Coronary artery (tissue), 2 donors: ENCODE measurements around the gene PTPRD.

Experiments
- DNase-seq: peaks from one replicate; pipeline ENCODE4 v3.0.0-alpha.2; 2017; ENCODE audit warnings: low spot score
- H3K27ac ChIP-seq, 2 donors: fragments of 200-600 bp; sonication (generic); one replicate each; pipeline ENCODE4 v1.5.1; 2016 to 2019
- H3K4me3 ChIP-seq: fragments of 200-600 bp; sonication (generic); 2 replicates; pipeline ENCODE4 v1.5.1; 2016; ENCODE audit warnings: mild to moderate bottlenecking, moderate library complexity
- TF ChIP-seq, protein P1 (sequence below): fragments of 200-600 bp; sonication (generic); IDR thresholded peaks from one replicate; pipeline ENCODE4 v1.5.1; 2019; ENCODE audit warnings: antibody characterized with exemption

PTPRD gene

GRCh38 chr9:10094563-10094962 is 518.2 kb downstream of the PTPRD start:
- H3K27ac ChIP-seq, result no peak overlapping the region
- TF ChIP-seq, protein P1, sequence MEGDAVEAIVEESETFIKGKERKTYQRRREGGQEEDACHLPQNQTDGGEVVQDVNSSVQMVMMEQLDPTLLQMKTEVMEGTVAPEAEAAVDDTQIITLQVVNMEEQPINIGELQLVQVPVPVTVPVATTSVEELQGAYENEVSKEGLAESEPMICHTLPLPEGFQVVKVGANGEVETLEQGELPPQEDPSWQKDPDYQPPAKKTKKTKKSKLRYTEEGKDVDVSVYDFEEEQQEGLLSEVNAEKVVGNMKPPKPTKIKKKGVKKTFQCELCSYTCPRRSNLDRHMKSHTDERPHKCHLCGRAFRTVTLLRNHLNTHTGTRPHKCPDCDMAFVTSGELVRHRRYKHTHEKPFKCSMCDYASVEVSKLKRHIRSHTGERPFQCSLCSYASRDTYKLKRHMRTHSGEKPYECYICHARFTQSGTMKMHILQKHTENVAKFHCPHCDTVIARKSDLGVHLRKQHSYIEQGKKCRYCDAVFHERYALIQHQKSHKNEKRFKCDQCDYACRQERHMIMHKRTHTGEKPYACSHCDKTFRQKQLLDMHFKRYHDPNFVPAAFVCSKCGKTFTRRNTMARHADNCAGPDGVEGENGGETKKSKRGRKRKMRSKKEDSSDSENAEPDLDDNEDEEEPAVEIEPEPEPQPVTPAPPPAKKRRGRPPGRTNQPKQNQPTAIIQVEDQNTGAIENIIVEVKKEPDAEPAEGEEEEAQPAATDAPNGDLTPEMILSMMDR, result no peak
- H3K4me3 ChIP-seq, result no peak overlapping the region
- DNase-seq, result no peak

DNA sequence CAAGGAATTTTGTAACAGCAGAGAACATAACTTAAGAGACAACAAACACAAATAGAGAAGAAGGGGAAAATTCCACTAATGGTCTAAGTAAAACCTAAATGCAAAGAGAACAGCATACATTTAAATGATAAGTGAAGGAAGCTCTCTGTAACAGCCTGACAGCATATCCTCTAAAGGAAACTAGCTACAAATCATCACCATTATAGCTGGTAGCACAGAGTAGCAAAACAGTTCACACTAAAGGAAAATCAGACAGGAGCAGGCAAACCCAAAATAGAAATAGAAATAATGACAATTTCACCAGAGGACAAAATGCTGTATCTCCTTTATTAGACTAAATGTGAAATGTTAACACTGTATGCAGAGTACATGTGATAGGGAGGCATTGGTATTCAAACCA is 532.8 kb downstream of the PTPRD start:
- TF ChIP-seq, protein P1, result no peak
- no peak for DNase-seq
- Histone ChIP-seq H3K27ac (no peak overlapping the region), H3K4me3 (no peak overlapping the region)

- Histone ChIP-seq H3K4me3 (no peak overlapping the region), H3K27ac (no peak overlapping the region)
- DNase-seq, result no peak
- TF ChIP-seq, protein P1, result no peak
Observed at GRCh38 chr9:10079284-10079964, 533.4 kb downstream of the PTPRD start.

- H3K4me3 ChIP-seq, result no peak overlapping the region
- DNase-seq, result no peak
- no peak overlapping the region for H3K27ac ChIP-seq
- TF ChIP-seq, protein P1, result no peak
Observed at GRCh38 chr9:10071579-10071978, 541.2 kb downstream of the PTPRD start.

- H3K27ac ChIP-seq, result no peak overlapping the region
- no peak overlapping the region for H3K4me3 ChIP-seq
- DNase-seq, result no peak
- TF ChIP-seq, protein P1, result no peak
Observed at GRCh38 chr9:10062629-10063395, 550.0 kb downstream of the PTPRD start.

DNA sequence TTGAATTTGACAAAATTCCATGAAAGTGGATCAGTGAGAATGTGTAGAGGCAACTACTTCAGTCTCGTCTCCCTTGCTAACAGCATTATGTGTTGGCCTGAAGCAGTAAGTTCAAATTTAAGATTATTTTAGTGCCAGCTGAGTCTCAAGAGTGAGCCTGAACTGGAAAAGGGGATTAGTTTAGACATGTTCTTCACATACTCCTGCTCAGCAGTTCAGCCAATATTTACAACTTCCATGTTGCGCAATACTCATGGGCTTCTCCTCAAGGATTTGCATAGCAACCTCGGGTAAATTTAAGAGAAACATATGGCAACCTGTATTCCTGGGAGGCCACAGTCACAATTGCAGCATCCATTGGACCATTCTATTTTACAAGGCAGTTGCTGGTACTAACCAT is 553.8 kb downstream of the PTPRD start:
- Histone ChIP-seq H3K27ac (no peak overlapping the region), H3K4me3 (no peak overlapping the region)
- no peak for DNase-seq
- TF ChIP-seq, protein P1, result no peak
